HepG2 (cell line): ENCODE measurements around the gene PRPSAP1. TPM values are rescaled to one million over a fixed set of nuclear protein-coding genes. Genes with fewer than 3 reads are reported as not detected.

Experiments used
- GATAD1 ChIP-seq: IDR thresholded peaks from 2 replicates; pipeline ENCODE4 v1.6.1; 2016; ENCODE audit warnings: missing genetic modification reagents, missing compliant biosample characterization
- HIVEP1 ChIP-seq: sonication (generic); formaldehyde crosslinking; IDR thresholded peaks from 2 replicates; pipeline ENCODE4 v1.4.0; 2020; ENCODE audit warnings: mild to moderate bottlenecking, missing genetic modification reagents
- LCORL ChIP-seq, 2 experiments: fragments of 450-650 bp in 1 of 2; sonication (generic) in 1 of 2; formaldehyde crosslinking in 1 of 2; IDR thresholded peaks; 2 replicates each; pipeline versions ENCODE4 v1.5.0 to v1.6.1; 2017 to 2020; ENCODE audit warnings: antibody characterized with exemption in 1 of 2, missing genetic modification reagents in 1 of 2
- MED8 ChIP-seq: sonication (generic); formaldehyde crosslinking; IDR thresholded peaks from 2 replicates; pipeline ENCODE4 v1.8.1; 2023; ENCODE audit warnings: mild to moderate bottlenecking, missing genetic modification reagents; ENCODE audit not compliant: insufficient replicate concordance
- NR1H2 ChIP-seq: sonication (generic); formaldehyde crosslinking; IDR thresholded peaks from 2 replicates; pipeline ENCODE4 v1.8.1; 2022; ENCODE audit warnings: low read depth, missing genetic modification reagents, borderline replicate concordance
- POLR2A ChIP-seq, 2 experiments: IDR thresholded peaks; 2 replicates each; pipeline ENCODE4 v1.6.1; 2011; ENCODE audit warnings: low read depth in 2 of 2, low read length in 2 of 2, mild to moderate bottlenecking in 1 of 2, moderate library complexity in 1 of 2; ENCODE audit not compliant: insufficient read depth in 1 of 2
- RARG ChIP-seq: sonication (generic); formaldehyde crosslinking; IDR thresholded peaks from 2 replicates; pipeline ENCODE4 v1.4.0; 2020; ENCODE audit warnings: low read depth, mild to moderate bottlenecking, missing genetic modification reagents
- TCF7L2 ChIP-seq: IDR thresholded peaks from 2 replicates; pipeline ENCODE4 v1.6.1; 2011; ENCODE audit warnings: mild to moderate bottlenecking, low read depth, low read length, moderate library complexity
- ZNF160 ChIP-seq: sonication (generic); formaldehyde crosslinking; IDR thresholded peaks from 2 replicates; pipeline ENCODE4 v1.8.0; 2022; ENCODE audit warnings: mild to moderate bottlenecking, inconsistent platforms, missing genetic modification reagents
- ZNF224 ChIP-seq: sonication (generic); formaldehyde crosslinking; IDR thresholded peaks from 2 replicates; pipeline ENCODE4 v1.5.0; 2020; ENCODE audit warnings: mild to moderate bottlenecking, missing genetic modification reagents
- ZNF234 ChIP-seq: sonication (generic); formaldehyde crosslinking; conservative IDR thresholded peaks from 2 replicates; pipeline ENCODE4 v1.5.1; 2020; ENCODE audit warnings: mild to moderate bottlenecking, missing genetic modification reagents
- ZNF530 ChIP-seq: sonication (generic); formaldehyde crosslinking; IDR thresholded peaks from 2 replicates; pipeline ENCODE4 v1.5.0; 2020; ENCODE audit warnings: low read depth, mild to moderate bottlenecking, missing genetic modification reagents
- ZNF557 ChIP-seq: sonication (generic); formaldehyde crosslinking; IDR thresholded peaks from 2 replicates; pipeline ENCODE4 v1.4.0; 2020; ENCODE audit warnings: missing genetic modification reagents
- ZNF737 ChIP-seq: sonication (generic); formaldehyde crosslinking; IDR thresholded peaks from 2 replicates; pipeline ENCODE4 v1.5.0; 2020; ENCODE audit warnings: missing genetic modification reagents, mild to moderate bottlenecking, borderline replicate concordance
- polyA plus RNA-seq, 8 experiments: library from polyadenylated mRNA; depleted of rRNA in 3 of 8; stranded (reverse) in 7 of 8; unstranded in 1 of 8; fragments of >200 nt; fragmentation: Illumina TruSeq in 4 of 8; extraction: Trizol in 4 of 8; gene quantifications; 2 replicates each; pipeline versions ENCODE4 v1.2.1 to v1.2.3, GENCODE V29; 2011 to 2016; ENCODE audit warnings: low read depth in 4 of 8, missing spikeins in 1 of 8, mixed read lengths in 1 of 8; ENCODE audit not compliant: insufficient read depth in 1 of 8
- total RNA-seq, 5 experiments: library from RNA; depleted of rRNA; stranded (reverse); fragments of >200 nt; fragmentation: Illumina TruSeq; extraction: Trizol; gene quantifications; 2 replicates each; pipeline ENCODE4 v1.2.3, GENCODE V29; 2016; ENCODE audit warnings: low read depth in 1 of 5
- TF ChIP-seq, protein P1 (sequence below): IDR thresholded peaks from 2 replicates; pipeline ENCODE4 v1.6.1; 2016; ENCODE audit warnings: control low read depth
- TF ChIP-seq, protein P2 (sequence below): sonication (generic); formaldehyde crosslinking; IDR thresholded peaks from 2 replicates; pipeline ENCODE4 v1.5.0; 2020; ENCODE audit warnings: mild to moderate bottlenecking, missing genetic modification reagents, borderline replicate concordance
- TF ChIP-seq, protein P3 (sequence below): sonication (generic); formaldehyde crosslinking; IDR thresholded peaks from 2 replicates; pipeline ENCODE4 v1.4.0; 2020; ENCODE audit warnings: missing genetic modification reagents
- TF ChIP-seq, protein P4 (sequence below): sonication (generic); formaldehyde crosslinking; IDR thresholded peaks from 2 replicates; pipeline ENCODE4 v1.4.0; 2020; ENCODE audit warnings: missing genetic modification reagents, mild to moderate bottlenecking, borderline replicate concordance
- TF ChIP-seq, protein P5 (sequence below): sonication (generic); formaldehyde crosslinking; IDR thresholded peaks from 2 replicates; pipeline ENCODE4 v1.9.0; 2021; ENCODE audit warnings: missing genetic modification reagents, borderline replicate concordance
- TF ChIP-seq, protein P6 (sequence below): sonication (generic); formaldehyde crosslinking; IDR thresholded peaks from 2 replicates; pipeline ENCODE4 v1.5.0; 2020; ENCODE audit warnings: mild to moderate bottlenecking, missing genetic modification reagents

PRPSAP1 gene
- total and polyA plus RNA-seq, 2 of the 13 experiments (the other 11 are each of a cell fraction or from before 2014, with no cell fraction given), result 91.1 to 314 TPM

DNA sequence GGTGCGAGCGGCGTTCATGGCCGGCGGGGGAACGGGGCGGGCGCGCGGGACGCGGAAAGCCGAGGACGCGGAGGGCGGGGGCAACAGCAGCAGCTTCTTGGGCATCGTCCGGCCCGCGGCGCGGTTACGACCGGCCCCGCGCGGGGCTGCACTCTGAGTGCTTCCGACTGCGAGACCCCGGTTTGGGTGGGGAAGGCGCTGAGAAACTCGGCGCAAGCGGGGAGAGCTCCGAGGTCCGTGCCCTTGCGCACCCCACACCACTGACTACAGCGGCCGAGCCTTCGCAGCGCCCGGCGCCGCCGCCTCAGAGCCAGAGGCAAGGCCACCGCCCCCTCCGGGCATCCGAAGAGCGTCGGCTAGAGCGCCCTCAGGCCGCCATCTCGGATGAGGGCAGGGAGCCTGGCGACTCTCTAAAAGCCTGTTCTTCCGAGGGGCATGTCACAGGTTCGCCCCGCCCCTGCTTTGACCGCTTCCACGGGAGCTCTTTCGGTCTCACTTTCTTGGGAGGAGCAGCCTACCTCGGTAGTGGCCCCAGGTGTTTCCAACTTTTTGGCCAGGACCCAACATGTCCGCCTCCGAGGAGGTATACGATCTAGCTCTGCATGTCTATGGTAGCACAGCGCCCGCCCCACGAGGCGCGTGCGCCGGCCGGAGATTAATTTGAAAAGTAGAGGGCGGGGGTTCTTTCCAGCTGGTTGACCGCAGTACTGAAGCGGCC lies at the start of gene PRPSAP1 (continued):
- TF ChIP-seq LCORL (IDR thresholded peaks at IDR 0.05) (0 out of 2 replicates have a peak, but pooled peaks have one; percentile 5), LCORL (CRISPR knock-in tag; IDR thresholded peaks at IDR 0.05) (peak; percentile 93), NR1H2 (CRISPR knock-in tag) (peak; percentile 95), ZNF234 (CRISPR knock-in tag) (peak; percentile 88), ZNF224 (CRISPR knock-in tag) (peak; percentile 67; the same call in 1 of the 2 replicates), ZNF160 (CRISPR knock-in tag) (peak; percentile 88; the same call in 1 of the 2 replicates), RARG (CRISPR knock-in tag) (no peak; the same call in 1 of the 2 replicates), ZNF557 (CRISPR knock-in tag) (peak; percentile 74; the same call in 1 of the 2 replicates), ZNF737 (CRISPR knock-in tag) (no peak), TCF7L2 (no peak), HIVEP1 (CRISPR knock-in tag) (peak; percentile 72), GATAD1 (peak; percentile 88), ZNF530 (CRISPR knock-in tag) (0 out of 2 replicates have a peak, but pooled peaks have one; percentile 52), MED8 (CRISPR knock-in tag) (peak; percentile 84), POLR2A (IDR thresholded peaks at IDR 0.05; ENCODE audit: insufficient read depth in 1 of 2, low read depth in 2 of 2, low read length in 2 of 2) (peak; percentile 98 to 100)
- TF ChIP-seq, protein P1, sequence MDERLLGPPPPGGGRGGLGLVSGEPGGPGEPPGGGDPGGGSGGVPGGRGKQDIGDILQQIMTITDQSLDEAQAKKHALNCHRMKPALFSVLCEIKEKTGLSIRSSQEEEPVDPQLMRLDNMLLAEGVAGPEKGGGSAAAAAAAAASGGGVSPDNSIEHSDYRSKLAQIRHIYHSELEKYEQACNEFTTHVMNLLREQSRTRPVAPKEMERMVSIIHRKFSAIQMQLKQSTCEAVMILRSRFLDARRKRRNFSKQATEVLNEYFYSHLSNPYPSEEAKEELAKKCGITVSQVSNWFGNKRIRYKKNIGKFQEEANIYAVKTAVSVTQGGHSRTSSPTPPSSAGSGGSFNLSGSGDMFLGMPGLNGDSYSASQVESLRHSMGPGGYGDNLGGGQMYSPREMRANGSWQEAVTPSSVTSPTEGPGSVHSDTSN (CRISPR knock-in tag), result no peak
- TF ChIP-seq, protein P2, sequence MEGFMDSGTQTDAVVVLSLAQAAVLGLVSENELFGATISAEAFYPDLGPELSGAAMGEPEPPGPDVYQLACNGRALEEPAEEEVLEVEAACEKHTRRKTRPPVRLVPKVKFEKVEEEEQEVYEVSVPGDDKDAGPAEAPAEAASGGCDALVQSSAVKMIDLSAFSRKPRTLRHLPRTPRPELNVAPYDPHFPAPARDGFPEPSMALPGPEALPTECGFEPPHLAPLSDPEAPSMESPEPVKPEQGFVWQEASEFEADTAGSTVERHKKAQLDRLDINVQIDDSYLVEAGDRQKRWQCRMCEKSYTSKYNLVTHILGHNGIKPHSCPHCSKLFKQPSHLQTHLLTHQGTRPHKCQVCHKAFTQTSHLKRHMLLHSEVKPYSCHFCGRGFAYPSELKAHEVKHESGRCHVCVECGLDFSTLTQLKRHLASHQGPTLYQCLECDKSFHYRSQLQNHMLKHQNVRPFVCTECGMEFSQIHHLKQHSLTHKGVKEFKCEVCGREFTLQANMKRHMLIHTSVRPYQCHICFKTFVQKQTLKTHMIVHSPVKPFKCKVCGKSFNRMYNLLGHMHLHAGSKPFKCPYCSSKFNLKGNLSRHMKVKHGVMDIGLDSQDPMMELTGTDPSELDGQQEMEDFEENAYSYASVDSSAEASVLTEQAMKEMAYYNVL (CRISPR knock-in tag), result peak; percentile 86; the same call in 1 of the 2 replicates
- TF ChIP-seq, protein P3, sequence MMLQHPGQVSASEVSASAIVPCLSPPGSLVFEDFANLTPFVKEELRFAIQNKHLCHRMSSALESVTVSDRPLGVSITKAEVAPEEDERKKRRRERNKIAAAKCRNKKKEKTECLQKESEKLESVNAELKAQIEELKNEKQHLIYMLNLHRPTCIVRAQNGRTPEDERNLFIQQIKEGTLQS, result 0 out of 2 replicates have a peak, but pooled peaks have one; percentile 9
- TF ChIP-seq, protein P4, sequence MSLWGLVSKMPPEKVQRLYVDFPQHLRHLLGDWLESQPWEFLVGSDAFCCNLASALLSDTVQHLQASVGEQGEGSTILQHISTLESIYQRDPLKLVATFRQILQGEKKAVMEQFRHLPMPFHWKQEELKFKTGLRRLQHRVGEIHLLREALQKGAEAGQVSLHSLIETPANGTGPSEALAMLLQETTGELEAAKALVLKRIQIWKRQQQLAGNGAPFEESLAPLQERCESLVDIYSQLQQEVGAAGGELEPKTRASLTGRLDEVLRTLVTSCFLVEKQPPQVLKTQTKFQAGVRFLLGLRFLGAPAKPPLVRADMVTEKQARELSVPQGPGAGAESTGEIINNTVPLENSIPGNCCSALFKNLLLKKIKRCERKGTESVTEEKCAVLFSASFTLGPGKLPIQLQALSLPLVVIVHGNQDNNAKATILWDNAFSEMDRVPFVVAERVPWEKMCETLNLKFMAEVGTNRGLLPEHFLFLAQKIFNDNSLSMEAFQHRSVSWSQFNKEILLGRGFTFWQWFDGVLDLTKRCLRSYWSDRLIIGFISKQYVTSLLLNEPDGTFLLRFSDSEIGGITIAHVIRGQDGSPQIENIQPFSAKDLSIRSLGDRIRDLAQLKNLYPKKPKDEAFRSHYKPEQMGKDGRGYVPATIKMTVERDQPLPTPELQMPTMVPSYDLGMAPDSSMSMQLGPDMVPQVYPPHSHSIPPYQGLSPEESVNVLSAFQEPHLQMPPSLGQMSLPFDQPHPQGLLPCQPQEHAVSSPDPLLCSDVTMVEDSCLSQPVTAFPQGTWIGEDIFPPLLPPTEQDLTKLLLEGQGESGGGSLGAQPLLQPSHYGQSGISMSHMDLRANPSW (CRISPR knock-in tag), result peak; percentile 98
- TF ChIP-seq, protein P5, sequence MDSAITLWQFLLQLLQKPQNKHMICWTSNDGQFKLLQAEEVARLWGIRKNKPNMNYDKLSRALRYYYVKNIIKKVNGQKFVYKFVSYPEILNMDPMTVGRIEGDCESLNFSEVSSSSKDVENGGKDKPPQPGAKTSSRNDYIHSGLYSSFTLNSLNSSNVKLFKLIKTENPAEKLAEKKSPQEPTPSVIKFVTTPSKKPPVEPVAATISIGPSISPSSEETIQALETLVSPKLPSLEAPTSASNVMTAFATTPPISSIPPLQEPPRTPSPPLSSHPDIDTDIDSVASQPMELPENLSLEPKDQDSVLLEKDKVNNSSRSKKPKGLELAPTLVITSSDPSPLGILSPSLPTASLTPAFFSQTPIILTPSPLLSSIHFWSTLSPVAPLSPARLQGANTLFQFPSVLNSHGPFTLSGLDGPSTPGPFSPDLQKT (CRISPR knock-in tag), result peak; percentile 60; the same call in 1 of the 2 replicates
- TF ChIP-seq, protein P6, sequence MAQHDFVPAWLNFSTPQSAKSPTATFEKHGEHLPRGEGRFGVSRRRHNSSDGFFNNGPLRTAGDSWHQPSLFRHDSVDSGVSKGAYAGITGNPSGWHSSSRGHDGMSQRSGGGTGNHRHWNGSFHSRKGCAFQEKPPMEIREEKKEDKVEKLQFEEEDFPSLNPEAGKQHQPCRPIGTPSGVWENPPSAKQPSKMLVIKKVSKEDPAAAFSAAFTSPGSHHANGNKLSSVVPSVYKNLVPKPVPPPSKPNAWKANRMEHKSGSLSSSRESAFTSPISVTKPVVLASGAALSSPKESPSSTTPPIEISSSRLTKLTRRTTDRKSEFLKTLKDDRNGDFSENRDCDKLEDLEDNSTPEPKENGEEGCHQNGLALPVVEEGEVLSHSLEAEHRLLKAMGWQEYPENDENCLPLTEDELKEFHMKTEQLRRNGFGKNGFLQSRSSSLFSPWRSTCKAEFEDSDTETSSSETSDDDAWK (CRISPR knock-in tag), result no peak
